Stimulated activated naive B cell treated with anti-CD40 and anti-IgM and Interleukin-4, amounts not matched to agents 10 μg/mL and 1 μg/mL and 100 μg/mL, for 72 hours (primary cell): ENCODE measurements around the gene SHISA9.

ENCODE experiments used
- ATAC-seq, 2 donors: fragments of 150-1000 bp; cut with Tn5 transposase; replicated peaks; 2 replicates each; pipeline ENCODE4 v1.10.0; 2021; ENCODE audit warnings: moderate library complexity in 1 of 2
- DNase-seq: peaks from one replicate; pipeline ENCODE4 v3.0.0; 2021
- H3K27ac Mint-ChIP-seq: one replicate; pipeline ENCODE4 v1.8.0; 2022; ENCODE audit warnings: mild to moderate bottlenecking, mixed read lengths
- H3K27me3 Mint-ChIP-seq, 2 donors: one replicate each; pipeline ENCODE4 v1.8.0; 2022; ENCODE audit warnings: mixed read lengths in 2 of 2
- H3K36me3 Mint-ChIP-seq, 2 donors: one replicate each; pipeline ENCODE4 v1.8.0; 2022; ENCODE audit warnings: mixed read lengths in 2 of 2, mild to moderate bottlenecking in 1 of 2
- H3K4me1 Mint-ChIP-seq, 2 donors: one replicate each; pipeline ENCODE4 v1.8.0; 2022; ENCODE audit warnings: mixed read lengths in 2 of 2, mild to moderate bottlenecking in 1 of 2
- H3K4me3 Mint-ChIP-seq, 2 donors: one replicate each; pipeline ENCODE4 v1.8.0; 2022; ENCODE audit warnings: mild to moderate bottlenecking in 2 of 2, mixed read lengths in 2 of 2, moderate library complexity in 1 of 2
- H3K9me3 Mint-ChIP-seq, 2 donors: one replicate each; pipeline ENCODE4 v1.8.0; 2022; ENCODE audit warnings: mixed read lengths in 2 of 2, mild to moderate bottlenecking in 1 of 2

SHISA9 gene

GRCh38 chr16:13067648-13068047, 166.2 kb downstream of the SHISA9 start:
- H3K36me3 Mint-ChIP-seq: no peaks in the 10 kb centered on the region
- H3K9me3 Mint-ChIP-seq: peaks cover 4 to 9% of the 10 kb centered on the region in 2 donors
- no peak for DNase-seq
- no peak for ATAC-seq
- H3K4me1 Mint-ChIP-seq: no peaks in the 10 kb centered on the region
- H3K27ac Mint-ChIP-seq: no peak overlapping the region
- peaks cover 4 to 6% of the 10 kb centered on the region in 2 donors for H3K27me3 Mint-ChIP-seq
- no peak overlapping the region for H3K4me3 Mint-ChIP-seq

DNA sequence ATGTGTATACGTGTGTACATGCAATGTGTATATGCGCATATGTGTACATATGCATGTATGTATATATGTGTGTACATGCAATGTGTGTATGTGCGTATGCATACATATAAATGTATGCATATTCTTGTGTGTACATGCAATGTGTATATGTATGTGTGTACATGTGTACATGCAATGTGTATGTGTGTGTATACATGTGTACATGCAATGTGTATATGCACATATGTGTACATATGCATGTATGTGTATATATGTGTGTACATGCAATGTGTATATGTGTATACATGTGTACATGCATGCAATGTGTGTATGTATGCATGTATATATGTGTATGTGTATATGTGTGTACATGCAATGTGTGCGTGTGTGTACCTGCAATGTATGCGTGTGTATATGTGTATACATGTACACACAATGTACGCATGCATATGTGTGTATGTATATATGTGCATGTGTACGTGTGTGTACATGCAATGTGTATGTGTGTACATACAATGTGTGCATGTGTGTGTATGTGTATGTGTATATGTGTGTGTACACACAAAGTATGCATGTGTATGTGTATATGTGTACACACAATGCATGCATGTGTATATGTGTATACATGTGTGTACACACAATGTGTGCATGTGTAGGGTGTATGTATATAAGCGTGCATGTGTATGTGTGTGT, 167.7 kb downstream of the SHISA9 start:
- no peaks in the 10 kb centered on the region for H3K36me3 Mint-ChIP-seq
- no peak overlapping the region for H3K27ac Mint-ChIP-seq
- no peak overlapping the region for H3K4me3 Mint-ChIP-seq
- peaks cover 4 to 12% of the 10 kb centered on the region in 2 donors for H3K9me3 Mint-ChIP-seq
- DNase-seq (no peak), ATAC-seq (no peak)
- H3K27me3 Mint-ChIP-seq: peaks cover 4 to 6% of the 10 kb centered on the region in 2 donors
- H3K4me1 Mint-ChIP-seq: no peaks in the 10 kb centered on the region

DNA sequence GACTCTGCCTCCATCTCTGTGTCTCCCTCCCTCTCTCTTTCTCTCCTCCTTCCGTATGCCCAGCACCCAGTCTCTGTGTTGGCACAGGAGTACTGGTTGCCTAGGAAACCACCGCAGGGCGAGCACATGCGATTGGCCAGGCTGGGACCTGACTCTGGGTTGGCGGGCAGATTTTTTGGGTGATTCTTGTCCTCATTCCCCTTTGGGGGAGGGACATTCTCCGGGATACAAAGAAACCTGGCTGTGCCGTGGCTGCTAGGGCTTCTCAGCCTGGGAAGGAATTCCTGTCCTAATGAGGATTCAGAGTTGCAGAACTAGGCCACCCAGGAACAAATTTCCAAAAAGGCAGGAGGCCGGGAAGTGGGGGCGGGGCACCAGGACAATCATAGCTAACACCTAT, 168.9 kb downstream of the SHISA9 start:
- no peak for DNase-seq
- H3K4me1 Mint-ChIP-seq: no peaks in the 10 kb centered on the region
- no peak overlapping the region for H3K4me3 Mint-ChIP-seq
- no peaks in the 10 kb centered on the region for H3K36me3 Mint-ChIP-seq
- H3K27ac Mint-ChIP-seq: no peak overlapping the region
- no peak for ATAC-seq
- H3K27me3 Mint-ChIP-seq: peaks cover 4 to 9% of the 10 kb centered on the region in 2 donors
- H3K9me3 Mint-ChIP-seq: peaks cover 4 to 12% of the 10 kb centered on the region in 2 donors

GRCh38 chr16:13076878-13077277, 175.5 kb downstream of the SHISA9 start:
- DNase-seq (no peak), ATAC-seq (no peak)
- H3K36me3 Mint-ChIP-seq: no peaks in the 10 kb centered on the region
- no peak overlapping the region for H3K27ac Mint-ChIP-seq
- peaks cover 0 to 5% of the 10 kb centered on the region in 2 donors for H3K9me3 Mint-ChIP-seq
- H3K4me1 Mint-ChIP-seq: no peaks in the 10 kb centered on the region
- H3K4me3 Mint-ChIP-seq: no peak overlapping the region
- peaks cover 3 to 8% of the 10 kb centered on the region in 2 donors for H3K27me3 Mint-ChIP-seq

DNA sequence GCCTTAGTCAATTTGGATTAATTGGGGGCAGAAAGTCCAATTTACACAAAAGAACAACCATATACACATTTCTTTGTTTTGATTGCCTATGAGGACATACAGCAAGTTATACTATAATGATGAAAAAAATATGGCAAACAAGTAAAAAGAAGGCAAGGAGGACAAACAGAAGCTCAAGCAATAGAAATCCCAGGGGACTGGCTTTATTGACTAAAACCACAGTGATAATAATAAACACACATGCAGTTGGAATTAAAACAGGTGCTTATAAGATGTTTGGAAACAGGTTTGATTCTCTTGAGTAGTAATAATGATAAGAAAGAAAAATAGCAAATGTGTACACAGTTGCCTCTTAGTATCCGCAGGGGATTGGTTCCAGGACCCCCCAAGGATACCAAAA, 176.4 kb downstream of the SHISA9 start:
- Mint-ChIP-seq H3K36me3 (no peaks in the 10 kb centered on the region), H3K27ac (no peak overlapping the region), H3K4me3 (no peak overlapping the region), H3K27me3 (peaks cover 0 to 5% of the 10 kb centered on the region in 2 donors), H3K4me1 (no peaks in the 10 kb centered on the region), H3K9me3 (peaks cover 0 to 3% of the 10 kb centered on the region in 2 donors)
- ATAC-seq: no peak
- DNase-seq: no peak

GRCh38 chr16:13080531-13080930, 179.1 kb downstream of the SHISA9 start:
- no peak for ATAC-seq
- no peaks in the 10 kb centered on the region for H3K27me3 Mint-ChIP-seq

DNA sequence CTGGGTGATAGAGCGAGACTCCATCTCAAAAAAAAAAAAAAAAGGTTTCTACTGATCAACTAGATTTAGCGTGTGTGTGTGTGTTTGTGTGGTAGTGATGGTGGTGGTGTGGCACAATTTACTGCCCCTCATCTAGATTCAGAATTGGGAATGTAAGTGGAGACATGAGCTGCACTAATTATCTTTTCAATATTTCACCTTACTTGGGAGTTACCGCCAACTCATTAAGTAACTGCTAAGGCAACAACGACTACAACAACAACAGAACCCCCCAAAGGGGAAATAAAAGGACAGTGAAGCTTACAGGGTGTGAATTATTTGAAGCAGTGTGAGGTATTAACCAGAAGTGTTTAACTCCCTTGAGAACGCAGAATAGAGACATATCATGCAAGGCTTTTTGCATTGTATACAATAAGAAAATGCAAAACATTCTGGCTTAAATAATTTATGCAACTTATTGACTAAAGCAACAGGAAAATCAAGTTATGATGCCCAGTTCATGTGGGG, 180.5 kb downstream of the SHISA9 start:
- Mint-ChIP-seq H3K36me3 (no peaks in the 10 kb centered on the region), H3K4me1 (no peaks in the 10 kb centered on the region), H3K4me3 (no peak overlapping the region), H3K27ac (no peak overlapping the region), H3K9me3 (peaks cover 3 to 13% of the 10 kb centered on the region in 2 donors), H3K27me3 (no peaks in the 10 kb centered on the region)
- ATAC-seq: no peak
- no peak for DNase-seq

More at GRCh38 chr16:13080531-13080930, 179.1 kb downstream of the SHISA9 start:
- H3K4me1 Mint-ChIP-seq: no peaks in the 10 kb centered on the region
- no peaks in the 10 kb centered on the region for H3K36me3 Mint-ChIP-seq
- H3K4me3 Mint-ChIP-seq: no peak overlapping the region
- H3K9me3 Mint-ChIP-seq: peaks cover 3 to 9% of the 10 kb centered on the region in 2 donors
- no peak overlapping the region for H3K27ac Mint-ChIP-seq
- DNase-seq: no peak

DNA sequence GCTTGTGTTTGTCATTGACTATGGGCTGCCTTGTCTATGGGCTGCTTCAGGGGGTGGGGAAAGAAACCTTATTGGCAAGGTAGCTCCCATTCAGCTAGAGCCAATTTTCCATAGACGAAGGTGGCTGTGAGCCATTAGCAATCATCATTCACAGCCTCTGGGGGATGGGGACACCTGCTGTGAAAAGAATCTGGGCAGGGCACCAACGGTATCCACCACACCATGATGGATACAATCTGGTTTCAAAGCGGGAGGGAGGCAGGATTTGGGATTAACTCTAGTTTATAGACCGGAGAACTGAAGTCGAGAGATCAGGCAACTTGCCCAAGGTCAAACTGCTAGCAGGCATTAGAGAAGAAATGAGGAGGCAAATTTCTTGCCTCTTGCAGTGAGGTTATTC, 182.3 kb downstream of the SHISA9 start:
- Mint-ChIP-seq H3K27me3 (no peaks in the 10 kb centered on the region), H3K4me1 (no peaks in the 10 kb centered on the region), H3K27ac (no peak overlapping the region), H3K9me3 (peaks cover 7 to 13% of the 10 kb centered on the region in 2 donors), H3K36me3 (no peaks in the 10 kb centered on the region), H3K4me3 (no peak overlapping the region)
- ATAC-seq (no peak), DNase-seq (no peak)

DNA sequence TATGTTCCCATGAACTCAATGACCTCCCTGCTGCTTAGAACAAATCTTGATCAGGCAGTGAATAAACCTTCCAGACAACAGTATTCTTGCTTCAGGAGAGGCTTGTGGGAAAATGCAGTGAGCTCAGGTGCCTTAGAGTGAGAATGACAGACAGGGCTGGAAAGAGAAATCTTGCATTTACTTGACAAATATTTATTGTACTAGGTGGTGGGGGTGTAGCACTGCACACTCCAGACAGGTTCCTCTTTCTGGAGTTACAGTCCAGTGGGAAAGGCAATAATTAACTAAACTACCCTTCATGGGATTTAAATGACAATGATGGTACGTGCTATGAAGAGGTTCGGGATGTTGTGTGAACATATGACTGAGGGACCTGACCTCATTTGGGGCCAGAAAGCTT, 182.9 kb downstream of the SHISA9 start:
- ATAC-seq (no peak), DNase-seq (no peak)
- Mint-ChIP-seq H3K4me1 (no peaks in the 10 kb centered on the region), H3K9me3 (peaks cover 7 to 13% of the 10 kb centered on the region in 2 donors), H3K4me3 (no peak overlapping the region), H3K27ac (no peak overlapping the region), H3K27me3 (no peaks in the 10 kb centered on the region), H3K36me3 (no peaks in the 10 kb centered on the region)

DNA sequence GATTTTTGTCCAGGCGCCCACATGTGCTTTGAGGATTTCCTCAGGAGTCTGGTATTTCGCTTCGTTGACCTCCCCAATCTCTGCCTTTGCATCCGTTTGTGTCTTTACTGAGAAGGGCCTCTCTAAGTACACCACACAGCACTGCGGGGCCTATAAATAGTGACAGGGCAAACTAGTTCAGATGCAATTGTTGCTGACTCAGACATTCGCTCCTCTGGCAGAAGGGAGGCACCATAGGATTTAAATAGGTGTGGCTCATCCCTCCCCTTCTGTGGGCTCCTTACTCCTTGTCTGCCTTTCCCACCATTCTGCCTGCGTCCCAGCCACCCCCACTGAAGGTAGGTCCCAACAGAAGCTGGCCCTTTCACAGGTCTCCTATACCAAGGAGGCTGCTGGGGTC, 192.3 kb downstream of the SHISA9 start:
- no peak for ATAC-seq
- H3K4me3 Mint-ChIP-seq: no peak overlapping the region
- H3K27ac Mint-ChIP-seq: no peak overlapping the region
- no peaks in the 10 kb centered on the region for H3K4me1 Mint-ChIP-seq
- no peak for DNase-seq
- peaks cover 0 to 5% of the 10 kb centered on the region in 2 donors for H3K27me3 Mint-ChIP-seq
- peaks cover 11 to 26% of the 10 kb centered on the region in 2 donors for H3K9me3 Mint-ChIP-seq
- H3K36me3 Mint-ChIP-seq: peaks cover 5 to 6% of the 10 kb centered on the region in 2 donors

DNA sequence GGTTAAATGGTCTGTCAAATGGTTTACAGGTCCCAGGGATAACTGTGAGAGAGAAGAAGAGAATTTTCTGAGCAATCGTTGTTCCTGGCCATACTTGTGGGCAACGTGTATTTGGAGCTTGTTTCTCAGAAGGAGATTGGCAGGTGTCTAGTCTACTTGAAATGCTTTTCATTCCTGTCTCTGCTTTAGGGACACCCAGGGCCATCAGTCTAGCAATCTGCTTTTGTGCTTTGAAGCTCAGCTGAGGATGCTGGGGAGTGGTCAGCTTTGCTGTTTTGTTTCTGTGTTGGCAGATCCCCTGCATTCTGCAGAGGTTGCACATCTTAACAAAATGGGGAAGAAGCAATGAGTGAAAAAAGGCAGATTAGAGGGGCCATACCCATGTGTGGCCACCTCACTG, 193.7 kb downstream of the SHISA9 start:
- Mint-ChIP-seq H3K36me3 (peaks cover 5 to 6% of the 10 kb centered on the region in 2 donors), H3K4me3 (no peak overlapping the region)
- no peak for ATAC-seq

DNA sequence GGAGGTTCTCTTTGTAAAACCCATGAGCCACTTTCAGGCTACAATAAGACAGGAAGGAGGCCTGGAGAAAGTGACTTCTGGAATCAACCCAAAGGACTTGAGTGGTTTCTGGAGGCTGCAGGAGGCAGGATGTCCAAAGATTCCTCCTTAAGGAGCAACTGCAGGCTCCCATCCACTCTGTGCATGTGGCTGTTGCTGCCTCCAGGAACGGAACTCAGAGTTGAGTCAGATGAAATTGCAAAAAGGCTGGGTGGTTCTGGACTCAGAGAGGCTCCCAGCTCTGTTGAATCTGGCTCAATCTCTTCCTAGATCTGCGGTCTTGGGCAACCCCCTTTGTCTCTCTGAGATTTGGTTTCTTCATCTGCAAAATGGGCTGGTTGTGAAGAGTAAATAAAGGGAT, 197.1 kb downstream of the SHISA9 start:
- Mint-ChIP-seq H3K9me3 (peaks cover 0 to 3% of the 10 kb centered on the region in 2 donors), H3K27me3 (peaks cover 0 to 6% of the 10 kb centered on the region in 2 donors), H3K36me3 (no peaks in the 10 kb centered on the region), H3K4me3 (no peak overlapping the region), H3K4me1 (no peaks in the 10 kb centered on the region), H3K27ac (no peak overlapping the region)
- DNase-seq: no peak
- no peak for ATAC-seq

More for the DNA sequence above, 193.7 kb downstream of the SHISA9 start:
- H3K27ac Mint-ChIP-seq: no peak overlapping the region
- no peak for DNase-seq
- H3K4me1 Mint-ChIP-seq: no peaks in the 10 kb centered on the region
- peaks cover 11 to 20% of the 10 kb centered on the region in 2 donors for H3K9me3 Mint-ChIP-seq
- H3K27me3 Mint-ChIP-seq: peaks cover 0 to 6% of the 10 kb centered on the region in 2 donors

GRCh38 chr16:13099822-13100221, 198.4 kb downstream of the SHISA9 start:
- H3K9me3 Mint-ChIP-seq: peaks cover 3 to 5% of the 10 kb centered on the region in 2 donors

GRCh38 chr16:13100970-13101369, 199.6 kb downstream of the SHISA9 start:
- Mint-ChIP-seq H3K4me3 (no peak overlapping the region), H3K9me3 (peaks cover 3 to 5% of the 10 kb centered on the region in 2 donors), H3K4me1 (no peaks in the 10 kb centered on the region), H3K27me3 (peaks cover 0 to 6% of the 10 kb centered on the region in 2 donors), H3K36me3 (no peaks in the 10 kb centered on the region), H3K27ac (no peak overlapping the region)
- ATAC-seq (no peak), DNase-seq (no peak)

More at GRCh38 chr16:13099822-13100221, 198.4 kb downstream of the SHISA9 start:
- H3K36me3 Mint-ChIP-seq: no peaks in the 10 kb centered on the region
- ATAC-seq (no peak), DNase-seq (no peak)
- no peak overlapping the region for H3K27ac Mint-ChIP-seq
- H3K4me3 Mint-ChIP-seq: no peak overlapping the region
- peaks cover 0 to 6% of the 10 kb centered on the region in 2 donors for H3K27me3 Mint-ChIP-seq
- H3K4me1 Mint-ChIP-seq: no peaks in the 10 kb centered on the region

- Mint-ChIP-seq H3K9me3 (peaks cover 4 to 7% of the 10 kb centered on the region in 2 donors), H3K27ac (no peak overlapping the region), H3K4me3 (no peak overlapping the region), H3K27me3 (peaks cover 0 to 6% of the 10 kb centered on the region in 2 donors), H3K4me1 (no peaks in the 10 kb centered on the region), H3K36me3 (no peaks in the 10 kb centered on the region)
- ATAC-seq (no peak), DNase-seq (no peak)
Measured at GRCh38 chr16:13101828-13102227, 200.4 kb downstream of the SHISA9 start.
